DMS153 treated with DMSO at 0.1 percent for 48 hours (cell line): ENCODE results near the gene NETO1.

ENCODE experiments used
- DNase-seq: peaks from one replicate; lab custom pipeline; 2025; ENCODE audit not compliant: unreplicated experiment; lab: John Stamatoyannopoulos, UW

The NETO1 gene

DNA sequence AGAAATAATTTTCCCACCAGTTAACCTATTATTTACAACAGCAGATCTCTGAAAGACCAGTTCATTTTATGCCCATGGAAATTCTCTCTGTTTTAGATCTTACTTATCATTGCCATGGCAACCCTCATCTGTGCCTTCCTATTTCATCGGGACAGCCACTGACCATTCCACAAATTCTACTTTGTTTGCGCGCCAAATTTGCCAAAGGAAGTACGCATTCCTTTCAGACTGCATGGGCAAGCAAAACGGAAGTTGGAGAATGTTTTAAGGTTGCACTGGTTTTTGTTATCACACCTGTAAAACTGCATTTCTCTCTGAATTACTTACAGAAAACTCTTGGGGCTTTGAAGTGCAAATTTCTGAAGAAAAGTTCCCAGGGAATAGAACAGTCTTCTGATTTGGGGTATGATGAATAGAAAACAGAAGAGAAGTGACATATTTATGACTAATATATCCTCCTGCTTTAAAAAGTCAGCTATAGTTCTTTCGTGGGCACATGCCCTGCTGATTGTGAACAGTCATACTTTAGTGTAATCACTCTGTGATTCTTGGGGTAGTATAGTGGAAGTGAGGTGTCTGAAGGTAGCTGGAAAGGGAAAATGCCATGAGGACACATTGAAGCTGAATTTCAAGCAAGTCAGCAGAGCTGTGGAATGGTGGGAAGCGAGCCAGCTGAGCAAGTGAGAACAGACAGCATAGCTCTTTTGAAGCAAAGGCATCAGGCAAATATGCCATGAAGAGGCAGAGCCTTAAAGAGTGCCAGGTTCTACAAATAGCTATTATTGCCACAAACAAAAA is 20.9 kb downstream of the NETO1 start:
- no peak for DNase-seq

DNA sequence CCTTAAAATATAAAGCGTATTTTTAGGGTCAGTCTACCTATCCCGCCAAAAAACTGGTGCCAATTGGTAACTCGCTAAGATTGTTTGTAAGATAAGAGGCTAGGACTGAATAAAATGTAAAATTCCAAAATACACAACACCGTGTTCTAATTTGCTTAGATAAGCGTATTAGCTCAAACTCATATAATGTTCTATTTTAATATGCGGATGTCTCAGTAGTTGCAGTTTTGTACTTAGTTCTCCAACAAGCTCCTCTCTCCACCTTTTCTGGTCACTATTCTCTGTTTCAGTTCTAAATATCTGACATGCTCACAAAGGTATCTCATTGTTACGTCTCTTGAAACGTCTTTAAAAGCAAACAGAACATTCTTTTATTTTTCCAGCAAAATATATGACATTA is 24.0 kb downstream of the NETO1 start:
- no peak for DNase-seq

GRCh38 chr18:72840109-72840508 is 27.7 kb downstream of the NETO1 start:
- DNase-seq = no peak

DNA sequence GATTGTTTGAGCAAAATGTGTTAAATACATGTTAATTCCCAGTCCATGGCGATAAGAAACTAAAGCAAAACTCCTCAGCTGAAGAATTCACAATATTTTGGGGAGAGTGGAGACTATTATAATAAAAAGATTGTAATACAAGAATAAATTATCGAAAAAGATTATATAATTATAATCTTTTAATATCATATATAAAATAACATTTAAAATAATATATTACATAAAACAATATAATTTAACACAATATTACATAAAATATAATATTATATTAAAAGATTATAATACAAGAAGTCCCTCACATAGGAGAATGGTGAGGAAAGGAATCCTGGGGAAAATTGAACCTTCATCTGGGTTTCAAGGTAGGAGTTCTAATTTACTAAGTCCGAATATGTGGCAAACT is 33.1 kb downstream of the NETO1 start:
- DNase-seq = no peak

DNA sequence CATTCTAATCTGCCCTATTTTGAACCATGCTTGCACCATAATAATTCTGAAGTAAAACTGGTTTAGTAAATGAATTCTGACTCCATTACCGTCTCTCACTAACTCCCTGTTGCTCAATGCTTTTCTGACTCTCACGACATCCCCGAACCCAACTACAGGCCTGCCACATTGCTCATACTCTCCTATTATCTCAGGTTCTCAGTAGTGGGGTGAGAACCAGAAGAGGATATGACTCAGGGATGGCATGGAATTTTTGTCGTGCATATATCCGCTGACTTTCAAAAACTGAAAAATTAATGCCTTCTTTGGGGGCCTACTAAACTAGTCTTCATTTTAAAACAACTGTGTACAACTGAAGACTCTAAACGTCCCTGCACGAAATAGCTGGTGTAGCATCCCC is 34.3 kb downstream of the NETO1 start:
- DNase-seq = no peak

GRCh38 chr18:72830109-72830508 is 37.7 kb downstream of the NETO1 start:
- DNase-seq = no peak

DNA sequence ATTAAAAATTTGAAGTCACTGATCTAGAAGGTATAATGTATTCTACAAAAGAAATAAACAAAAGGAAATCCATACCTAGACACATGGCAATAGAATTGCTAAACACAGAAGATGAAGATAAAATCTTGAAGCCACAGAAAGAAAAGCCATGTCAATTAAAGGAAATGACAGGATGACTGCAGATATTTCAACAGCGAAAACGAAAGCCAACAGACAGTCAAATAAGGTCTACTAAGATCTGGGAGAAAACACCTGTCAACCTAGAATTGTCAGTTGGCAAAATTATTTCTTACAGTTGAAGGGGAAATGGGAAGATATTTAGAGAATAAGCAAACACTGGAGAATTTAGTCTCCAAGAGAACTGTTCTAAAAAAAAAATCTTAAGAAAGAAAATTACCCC is 39.2 kb downstream of the NETO1 start:
- no peak for DNase-seq

DNA sequence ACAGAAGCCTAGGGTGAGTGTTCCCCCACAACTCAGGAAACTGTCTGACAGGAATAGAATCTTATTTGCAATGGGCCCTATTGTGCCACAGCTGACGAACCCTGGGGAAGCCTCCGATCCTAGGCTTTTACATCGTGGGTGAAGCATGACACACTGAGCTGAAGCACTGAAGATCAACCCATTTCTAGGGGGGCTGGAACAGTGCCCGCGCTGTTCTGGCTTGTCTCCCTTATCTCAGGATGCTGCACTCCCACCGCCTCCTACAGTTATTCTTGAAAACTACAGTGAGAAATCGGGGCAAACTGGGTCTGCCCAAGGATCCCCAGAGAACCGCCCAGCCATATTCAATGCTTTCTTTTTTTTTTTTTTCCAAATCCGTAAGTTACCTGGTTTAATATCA is 41.1 kb downstream of the NETO1 start:
- DNase-seq = no peak

DNA sequence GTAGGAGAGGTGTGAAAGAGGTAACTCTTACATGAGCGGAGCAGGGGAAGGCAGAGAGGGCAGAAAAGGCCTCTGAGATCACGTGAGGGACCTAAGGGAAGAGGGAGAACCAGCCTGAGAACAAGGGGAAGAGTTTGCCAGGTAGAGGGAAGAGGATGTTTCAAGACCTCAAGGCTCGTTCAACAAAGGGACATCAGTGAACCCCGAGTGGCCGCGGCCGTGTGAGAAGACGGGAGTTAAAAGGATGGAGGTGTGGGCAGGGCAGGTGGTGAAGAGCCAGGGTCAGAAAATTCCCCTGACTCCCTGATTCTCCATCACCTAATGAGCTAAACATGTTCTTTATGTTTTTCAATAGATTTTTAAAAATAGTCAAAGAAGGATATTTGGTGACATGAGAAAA is 44.4 kb downstream of the NETO1 start:
- no peak for DNase-seq

GRCh38 chr18:72822202-72822601 is 45.6 kb downstream of the NETO1 start:
- no peak for DNase-seq

DNA sequence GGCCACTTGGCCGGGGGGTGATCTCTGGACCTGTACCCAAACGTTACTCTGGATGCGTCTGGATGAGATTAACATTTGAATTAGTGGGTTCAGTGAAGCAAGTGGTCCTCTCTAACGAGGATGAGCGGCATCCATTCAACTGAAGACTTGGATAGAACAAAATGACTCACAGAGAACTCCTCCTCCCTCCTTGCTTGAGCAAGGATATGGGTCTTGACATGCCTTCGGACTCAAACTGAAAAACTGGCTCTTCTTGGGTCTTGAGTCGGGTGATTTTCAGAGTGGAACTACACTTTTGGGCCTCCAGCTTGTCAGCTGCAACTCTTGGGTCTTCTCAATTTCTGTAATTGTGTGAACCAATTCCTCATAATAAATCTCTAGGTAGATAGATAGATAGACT is 47.2 kb downstream of the NETO1 start:
- no peak for DNase-seq

DNA sequence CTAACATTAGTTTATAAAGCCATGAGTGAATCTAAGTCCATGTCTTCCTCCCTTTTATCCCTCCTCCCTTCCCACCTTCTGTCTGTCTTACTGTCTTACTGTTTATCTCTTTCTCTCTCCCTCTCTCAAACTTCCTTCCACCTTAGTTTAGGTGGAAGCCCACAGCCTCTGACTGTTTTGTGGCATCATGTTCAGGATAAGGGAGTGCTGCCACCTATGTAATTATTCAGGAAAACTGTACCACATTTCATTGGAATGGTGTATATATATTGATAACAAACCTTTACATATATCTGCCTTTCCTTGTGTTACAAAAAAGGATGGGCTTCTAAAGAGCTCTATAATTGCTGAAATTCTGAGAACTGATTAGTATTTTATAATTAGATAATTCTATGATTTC is 48.7 kb downstream of the NETO1 start:
- peak; percentile 6 for DNase-seq

DNA sequence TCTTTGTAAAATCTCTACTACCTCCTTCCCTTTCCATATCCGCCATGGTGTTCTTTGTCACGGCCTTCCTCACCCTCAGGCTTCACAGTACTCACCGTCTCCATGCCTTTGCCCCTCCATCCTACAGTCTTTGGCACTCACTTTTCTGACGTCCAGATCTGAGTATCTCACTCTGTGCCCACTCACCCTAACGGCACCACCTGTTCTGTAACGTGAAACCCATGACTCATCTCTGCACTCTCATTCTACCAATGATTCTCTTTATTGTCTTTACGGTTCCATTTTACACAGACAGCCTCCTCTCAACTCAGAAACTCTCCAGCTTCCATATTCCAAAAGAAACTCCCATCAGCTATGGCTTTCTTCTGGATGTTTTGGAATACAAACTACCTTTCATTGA is 56.7 kb downstream of the NETO1 start:
- DNase-seq = peak; percentile 10

- DNase-seq = no peak
Observed at GRCh38 chr18:72808680-72809079, 59.1 kb downstream of the NETO1 start.

DNA sequence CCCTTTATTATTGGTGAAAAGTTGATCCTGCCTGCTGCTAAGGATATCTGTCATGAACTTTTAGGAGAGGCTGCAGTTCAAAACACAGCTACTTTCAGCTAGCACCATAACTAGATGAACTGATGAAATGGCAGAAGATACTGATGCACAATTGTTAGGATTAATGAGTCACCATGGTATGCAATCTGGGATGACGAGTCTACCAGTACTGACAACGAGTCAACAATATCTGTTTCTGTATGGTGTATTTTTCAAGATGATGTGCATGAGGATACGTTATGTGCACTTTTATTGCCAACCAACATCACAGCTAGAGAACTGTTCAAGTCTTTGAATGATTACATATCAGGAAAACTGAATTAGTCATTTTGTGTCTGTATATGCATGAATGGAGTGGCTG is 68.7 kb downstream of the NETO1 start:
- no peak for DNase-seq

GRCh38 chr18:72783530-72783929 is 84.3 kb downstream of the NETO1 start:
- DNase-seq = no peak

- DNase-seq = no peak
Observed at GRCh38 chr18:72774914-72775313, 92.9 kb downstream of the NETO1 start.

DNA sequence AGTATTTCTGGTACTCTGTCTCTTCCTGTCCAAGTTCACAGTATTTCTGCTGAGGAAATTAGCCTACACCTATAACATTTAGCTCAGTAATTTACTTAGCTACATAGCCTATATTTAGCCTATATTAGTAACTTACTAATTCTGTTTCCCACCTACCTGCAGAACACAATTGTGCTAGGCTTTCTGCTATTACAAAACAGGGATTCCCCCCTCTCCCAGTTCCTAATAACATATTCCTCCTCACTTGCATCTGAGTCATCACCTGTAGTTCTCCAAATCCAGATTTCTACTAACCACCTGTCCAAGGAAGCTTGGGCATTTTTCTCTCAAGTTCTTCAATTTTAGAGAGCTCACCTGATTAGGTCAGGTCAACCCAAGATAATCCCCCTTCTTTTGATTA is 94.9 kb downstream of the NETO1 start:
- DNase-seq = no peak

DNA sequence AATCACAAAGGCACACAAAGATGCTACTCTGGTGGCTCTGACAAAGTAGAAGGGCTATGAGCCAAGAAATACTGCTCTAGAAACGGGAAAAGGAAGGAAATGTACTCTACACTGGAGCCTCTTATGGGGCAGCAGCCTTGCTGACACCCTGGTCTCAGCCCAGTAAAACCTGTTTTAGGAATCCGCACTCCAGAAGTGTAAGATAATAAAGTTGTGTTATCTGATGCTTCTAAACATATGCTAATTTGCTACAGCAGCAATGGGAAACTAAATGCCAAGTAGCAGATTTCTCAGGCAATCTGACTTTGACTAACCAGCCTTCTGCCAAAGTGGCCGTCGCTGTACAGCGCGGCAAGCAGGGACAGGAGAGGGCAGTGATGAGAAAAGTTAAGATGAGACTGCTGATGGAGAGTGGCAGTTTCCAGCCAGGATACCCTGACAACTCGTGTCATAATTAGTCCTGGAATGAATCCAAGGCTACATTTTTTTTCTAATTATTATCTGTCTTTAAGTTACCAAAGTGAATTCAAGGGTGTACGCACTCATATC is 99.0 kb downstream of the NETO1 start:
- no peak for DNase-seq

DNA sequence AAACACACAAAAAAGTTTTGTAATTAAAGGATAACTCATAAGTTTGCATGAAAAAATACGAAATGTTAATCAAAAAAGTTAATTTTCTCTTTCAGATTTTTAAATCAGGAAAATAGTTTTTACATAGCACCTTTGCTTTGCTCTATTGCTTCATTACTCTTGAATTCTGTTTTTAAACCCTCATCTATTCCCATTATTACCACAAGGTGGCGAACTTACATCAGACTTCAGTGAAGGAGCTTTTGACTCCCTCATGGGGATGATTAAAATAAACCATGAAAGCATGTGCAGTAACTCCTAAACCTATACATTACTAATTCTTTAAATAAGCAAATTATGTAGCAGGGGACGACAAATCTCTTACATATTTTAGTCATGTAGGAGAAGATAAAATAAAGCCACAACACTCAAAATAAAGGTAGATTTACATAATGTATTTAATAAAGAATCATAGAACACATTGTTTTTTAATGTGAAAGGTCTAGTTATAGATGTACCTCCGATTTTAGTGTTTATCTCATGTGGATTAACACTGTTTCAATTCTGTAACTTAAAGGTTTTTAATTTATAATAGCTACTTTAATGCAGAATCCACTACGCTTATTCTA is 105.2 kb downstream of the NETO1 start:
- DNase-seq = peak; percentile 48

GRCh38 chr18:72752220-72752619 is 115.6 kb downstream of the NETO1 start:
- DNase-seq = no peak

DNA sequence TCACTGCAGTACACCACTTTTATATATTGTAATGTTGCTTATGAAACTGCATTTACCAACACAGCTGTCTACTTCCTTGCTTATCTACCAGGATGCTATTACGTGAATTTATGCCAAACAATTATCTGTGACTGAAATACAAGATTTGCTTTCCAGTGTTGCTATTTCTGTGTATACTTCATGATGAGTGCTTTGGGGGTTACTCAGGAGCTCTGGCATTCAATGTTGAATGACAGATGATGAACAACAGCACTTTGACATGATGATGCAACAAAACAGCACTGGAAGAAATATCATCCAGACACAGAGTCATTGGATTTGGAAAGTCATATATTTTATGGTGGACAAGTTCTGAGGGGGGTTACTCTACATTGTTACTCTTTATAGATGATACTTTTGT is 125.8 kb downstream of the NETO1 start:
- DNase-seq = no peak

DNA sequence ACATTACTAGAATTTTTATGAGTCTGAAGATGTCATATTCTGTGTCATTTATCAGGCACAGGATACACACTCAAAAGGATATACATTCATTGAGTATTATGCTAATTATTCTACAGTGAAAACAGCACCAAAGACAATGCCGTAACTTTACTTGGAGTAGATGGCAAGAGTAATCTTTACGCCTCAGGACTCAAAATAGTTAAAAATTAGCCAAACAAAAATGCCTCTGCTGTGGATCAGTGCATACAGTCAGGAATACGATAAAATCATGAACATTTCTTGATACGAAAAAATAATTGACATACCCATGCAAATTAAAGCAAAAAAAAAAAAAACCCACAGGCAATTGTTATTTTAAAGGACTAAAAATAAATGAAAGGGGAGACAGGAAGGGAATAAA is 129.7 kb downstream of the NETO1 start:
- no peak for DNase-seq
